ENCODE results near the gene FGD5. TPM values are rescaled to one million over a fixed set of nuclear protein-coding genes. Genes with fewer than 3 reads are reported as not detected.

FGD5 gene
- polyA plus RNA-seq, 3 donors = 0.03 TPM; not detected in 2

DNA sequence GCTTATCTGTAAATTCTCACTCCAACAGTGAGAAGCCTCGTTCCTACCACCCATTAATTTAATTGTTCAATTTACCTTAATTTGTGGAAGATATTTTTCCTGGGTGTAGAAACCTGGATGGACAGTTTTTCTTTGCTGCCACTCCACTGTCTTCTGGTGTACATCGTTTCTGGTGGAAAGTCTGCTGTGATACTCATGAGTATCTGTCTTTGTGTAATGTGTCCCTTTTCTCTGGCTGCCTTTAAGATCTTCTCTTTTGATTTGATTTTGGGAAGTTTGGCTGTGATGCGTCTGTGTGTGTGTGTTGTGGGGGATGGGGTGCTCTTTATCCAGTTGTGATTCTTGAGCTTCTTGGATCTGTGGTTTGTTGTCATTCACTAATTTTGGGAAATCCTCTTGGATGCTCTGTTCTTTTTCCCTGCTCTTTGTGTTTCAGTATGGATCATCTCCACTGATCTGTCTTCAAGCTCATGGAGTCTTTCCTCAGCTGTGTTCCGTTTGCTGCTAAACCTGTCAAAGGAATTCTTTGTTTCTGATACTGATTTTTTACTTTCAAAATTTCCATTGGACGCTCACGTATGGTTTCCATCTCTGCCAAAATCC, 86.4 kb downstream of the FGD5 start:
- 93% methylated on average over 3 of the region's 6 CpGs for WGBS (ENCODE audit: insufficient coverage)
- Mint-ChIP-seq H3K27ac (no peak overlapping the region), H3K4me1 (no peaks in the 10 kb centered on the region), H3K4me3 (no peak overlapping the region), H3K27me3 (ENCODE audit: low read depth in 3 of 3) (no peaks in the 10 kb centered on the region), H3K36me3 (no peaks in the 10 kb centered on the region), H3K9me3 (peaks cover 3 to 15% (median 11%) of the 10 kb centered on the region in 7 donors)
- H2AFZ ChIP-seq (ENCODE audit: insufficient read depth, low read depth, low read length, poor library complexity, severe bottlenecking) = no peak overlapping the region
- H3K4me3 ChIP-seq (replicated peaks in 1 of 3; ENCODE audit: low read depth in 2 of 3, low read length in 3 of 3) = no peak overlapping the region
- intact Hi-C loops (cut with micrococcal nuclease) = no loop called here
- no peak overlapping the region for H3K9ac ChIP-seq (ENCODE audit: insufficient read depth, low read length, poor library complexity, severe bottlenecking)
- H3K36me3 ChIP-seq (replicated peaks in 1 of 2; ENCODE audit: control insufficient read depth in 1 of 2, insufficient read depth in 2 of 2, low read length in 2 of 2) = no peaks in the 10 kb centered on the region
- peaks cover 0 to 14% of the 10 kb centered on the region in 2 donors for H3K9me3 ChIP-seq (replicated peaks in 1 of 2; ENCODE audit: control insufficient read depth in 1 of 2, insufficient read depth in 1 of 2, low read length in 2 of 2)
- no peaks in the 10 kb centered on the region for H4K20me1 ChIP-seq (ENCODE audit: insufficient read depth, low read length)
- DNase-seq = no peak
- H3K79me2 ChIP-seq (ENCODE audit: insufficient read depth, low read length) = no peaks in the 10 kb centered on the region
- no peak overlapping the region for H3K27ac ChIP-seq (ENCODE audit: low read depth in 1 of 2, low read length in 2 of 2)
- no peak overlapping the region for H3K4me2 ChIP-seq (replicated peaks; ENCODE audit: extremely low read depth, low read length, poor library complexity, severe bottlenecking)
- TF ChIP-seq CTCF (IDR thresholded peaks at IDR 0.05) = no peak
- H3K4me1 ChIP-seq (ENCODE audit: control insufficient read depth in 1 of 2, insufficient read depth in 2 of 2, low read length in 2 of 2) = no peaks in the 10 kb centered on the region
- no peaks in the 10 kb centered on the region for H3K27me3 ChIP-seq (ENCODE audit: control insufficient read depth in 2 of 2, insufficient read depth in 2 of 2, low read length in 2 of 2)

DNA sequence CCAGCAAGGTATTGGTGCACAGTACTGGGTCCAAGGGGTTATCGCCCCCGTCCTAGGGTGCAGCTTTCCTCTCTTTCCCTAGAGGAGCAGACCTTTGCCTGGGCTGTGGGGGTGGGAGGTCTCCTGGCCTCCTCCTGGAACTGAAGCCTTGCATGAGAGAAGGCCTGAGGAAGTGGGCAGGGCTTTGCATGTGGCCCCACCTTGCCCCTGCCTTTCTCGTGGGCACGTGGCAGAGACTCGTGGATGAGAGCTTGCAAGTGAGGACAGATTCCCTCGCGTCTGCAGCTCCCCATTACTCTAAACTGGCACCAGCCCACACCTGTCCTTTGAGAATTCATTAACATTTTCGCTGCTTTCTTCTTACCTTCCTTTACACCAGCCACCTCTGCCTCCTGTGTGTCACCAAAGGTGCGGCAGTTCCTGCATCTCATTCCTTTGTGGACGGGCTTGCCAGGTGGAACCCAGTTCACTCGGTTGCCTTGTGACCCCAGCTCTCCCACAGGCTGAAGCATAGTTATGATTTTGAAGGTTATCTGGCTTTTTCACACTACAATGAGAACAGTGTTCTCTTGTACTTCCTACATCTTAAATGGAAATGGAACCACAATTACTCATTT, 87.7 kb downstream of the FGD5 start:
- DNase-seq = no peak
- Histone ChIP-seq H2AFZ (ENCODE audit: insufficient read depth, low read depth, low read length, poor library complexity, severe bottlenecking) (no peak overlapping the region), H3K36me3 (replicated peaks in 1 of 2; ENCODE audit: control insufficient read depth in 1 of 2, insufficient read depth in 2 of 2, low read length in 2 of 2) (no peaks in the 10 kb centered on the region), H4K20me1 (ENCODE audit: insufficient read depth, low read length) (no peaks in the 10 kb centered on the region), H3K27me3 (ENCODE audit: control insufficient read depth in 2 of 2, insufficient read depth in 2 of 2, low read length in 2 of 2) (no peaks in the 10 kb centered on the region), H3K9me3 (replicated peaks in 1 of 2; ENCODE audit: control insufficient read depth in 1 of 2, insufficient read depth in 1 of 2, low read length in 2 of 2) (peaks cover 0 to 14% of the 10 kb centered on the region in 2 donors), H3K4me1 (ENCODE audit: control insufficient read depth in 1 of 2, insufficient read depth in 2 of 2, low read length in 2 of 2) (no peaks in the 10 kb centered on the region), H3K27ac (ENCODE audit: low read depth in 1 of 2, low read length in 2 of 2) (no peak overlapping the region), H3K9ac (ENCODE audit: insufficient read depth, low read length, poor library complexity, severe bottlenecking) (no peak overlapping the region), H3K79me2 (ENCODE audit: insufficient read depth, low read length) (no peaks in the 10 kb centered on the region), H3K4me2 (replicated peaks; ENCODE audit: extremely low read depth, low read length, poor library complexity, severe bottlenecking) (no peak overlapping the region), H3K4me3 (replicated peaks in 1 of 3; ENCODE audit: low read depth in 2 of 3, low read length in 3 of 3) (no peak overlapping the region)
- H3K27me3 Mint-ChIP-seq (ENCODE audit: low read depth in 3 of 3) = peaks cover 0 to 2% (median 1%) of the 10 kb centered on the region in 3 donors
- TF ChIP-seq CTCF (IDR thresholded peaks at IDR 0.05) = no peak
- H3K4me3 Mint-ChIP-seq = no peak overlapping the region
- no peak overlapping the region for H3K27ac Mint-ChIP-seq
- peaks cover 3 to 17% (median 11%) of the 10 kb centered on the region in 7 donors for H3K9me3 Mint-ChIP-seq
- no peaks in the 10 kb centered on the region for H3K36me3 Mint-ChIP-seq
- WGBS (ENCODE audit: insufficient coverage) = 78% methylated on average over 6 of the region's 11 CpGs
- no peaks in the 10 kb centered on the region for H3K4me1 Mint-ChIP-seq
- intact Hi-C loops (cut with micrococcal nuclease) = no loop called here
